HCT116 (cell line): ENCODE measurements around the gene PRKCH. TPM values are rescaled to one million over a fixed set of nuclear protein-coding genes. Genes with fewer than 3 reads are reported as not detected.

Experiments used
- ATAC-seq: fragments of 200-7000 bp; cut with Tn5 transposase; 2 replicates; pipeline ENCODE4 v1.9.1; 2020; ENCODE audit warnings: mild to moderate bottlenecking, moderate library complexity
- BruUV-seq: library from RNA; stranded (reverse); fragments of 400-500 nt; replicated peaks from 2 replicates; lab custom pipeline; 2021; lab: Mats Ljungman, UMichigan
- CTCF ChIA-PET: fragments of 300-600 bp; sonication (Branson Sonifier 250); formaldehyde crosslinking; loops from one replicate; lab custom pipeline; 2021; ENCODE audit warnings: antibody characterized with exemption; lab: Charles Lee
- POLR2A ChIA-PET: fragments of 300-600, 350-600 bp; sonication (Branson Sonifier 250); formaldehyde crosslinking; loops from one replicate; lab custom pipeline; 2021; ENCODE audit warnings: antibody characterized with exemption; lab: Charles Lee
- RAD21 ChIA-PET, 2 experiments: fragments of 300-600 bp; sonication (Branson Sonifier 250); formaldehyde crosslinking; loops; one replicate each; lab custom pipeline; 2023; ENCODE audit warnings: low total read pairs in 2 of 2; ENCODE audit not compliant: uncharacterized antibody in 2 of 2, unreplicated experiment in 2 of 2, low non-redundant PET in 1 of 2; lab: Charles Lee
- DNase-seq: peaks from one replicate; pipeline ENCODE4 v3.0.0-alpha.2; 2010; ENCODE audit warnings: low read depth, low spot score
- H2AFZ ChIP-seq: fragments of 200-600 bp; shearing (Covaris generic), sonication (generic); 2 replicates; pipeline ENCODE4 v1.6.1; 2017; ENCODE audit warnings: low read depth, mixed run types, mixed read lengths, antibody characterized with exemption, low read length; ENCODE audit not compliant: poor library complexity, severe bottlenecking
- H3K27ac ChIP-seq: 2 replicates; pipeline ENCODE4 v1.5.1; 2012; ENCODE audit warnings: low read depth, low read length
- H3K27me3 ChIP-seq: fragments of 200-600 bp; sonication (generic); 2 replicates; pipeline ENCODE4 v1.6.1; 2016; ENCODE audit warnings: mixed run types, low read length, mixed read lengths; ENCODE audit not compliant: insufficient read depth
- H3K36me3 ChIP-seq, 2 experiments: fragments of 200-500 bp in 1 of 2; fragments of 200-600 bp in 1 of 2; sonication (Bioruptor generic) in 1 of 2; sonication (generic) in 1 of 2; 2 replicates each; pipeline versions ENCODE4 v1.5.1 to v1.6.1; 2014 to 2016; ENCODE audit warnings: low read length in 2 of 2, inconsistent platforms in 1 of 2, mixed read lengths in 1 of 2, mixed run types in 1 of 2; ENCODE audit not compliant: insufficient read depth in 2 of 2, control insufficient read depth in 1 of 2
- H3K4me1 ChIP-seq, 2 experiments: fragments of 200-600 bp in 1 of 2; sonication (generic) in 1 of 2; 2 replicates each; pipeline versions ENCODE4 v1.5.1 to v1.6.1; 2012 to 2017; ENCODE audit warnings: low read length in 2 of 2, inconsistent platforms in 1 of 2, mild to moderate bottlenecking in 1 of 2, mixed read lengths in 1 of 2, mixed run types in 1 of 2, moderate library complexity in 1 of 2; ENCODE audit not compliant: insufficient read depth in 2 of 2, control insufficient read depth in 1 of 2
- H3K4me2 ChIP-seq: fragments of 200-600 bp; sonication (generic); 2 replicates; pipeline ENCODE4 v1.6.1; 2017; ENCODE audit warnings: mixed run types, low read length, mixed read lengths
- H3K4me3 ChIP-seq, 2 experiments: fragments of 200-600 bp in 1 of 2; sonication (generic) in 1 of 2; replicated peaks in 1 of 2; 2 replicates each; pipeline ENCODE4 v1.5.1; 2011 to 2016; ENCODE audit warnings: low read length in 2 of 2, control low read depth in 1 of 2, low read depth in 1 of 2, mild to moderate bottlenecking in 1 of 2, mixed read lengths in 1 of 2, mixed run types in 1 of 2
- H3K79me2 ChIP-seq: fragments of 200-600 bp; sonication (generic); 2 replicates; pipeline ENCODE4 v1.6.1; 2017; ENCODE audit warnings: mild to moderate bottlenecking, mixed run types, low read length, moderate library complexity, mixed read lengths; ENCODE audit not compliant: insufficient read depth
- H3K9ac ChIP-seq: fragments of 200-600 bp; sonication (generic); 2 replicates; pipeline ENCODE4 v1.6.1; 2016; ENCODE audit warnings: low read length, mixed read lengths
- H3K9me2 ChIP-seq: fragments of 200-600 bp; sonication (generic), shearing (Covaris generic); 2 replicates; pipeline ENCODE4 v1.6.1; 2017; ENCODE audit warnings: mixed run types, mild to moderate bottlenecking, moderate library complexity; ENCODE audit not compliant: insufficient read depth
- H3K9me3 ChIP-seq, 2 experiments: fragments of 200-500 bp in 1 of 2; fragments of 200-600 bp in 1 of 2; sonication (Bioruptor generic) in 1 of 2; sonication (generic) in 1 of 2; 2 replicates each; pipeline ENCODE4 v1.6.1; 2014 to 2017; ENCODE audit warnings: low read length in 2 of 2, mixed read lengths in 2 of 2, inconsistent platforms in 1 of 2, low read depth in 1 of 2, mild to moderate bottlenecking in 1 of 2, mixed run types in 1 of 2, moderate library complexity in 1 of 2; ENCODE audit not compliant: control insufficient read depth in 1 of 2, insufficient read depth in 1 of 2
- H4K20me1 ChIP-seq: fragments of 200-600 bp; sonication (generic), shearing (Covaris generic); 2 replicates; pipeline ENCODE4 v1.6.1; 2017; ENCODE audit warnings: mixed run types, mild to moderate bottlenecking, moderate library complexity; ENCODE audit not compliant: insufficient read depth
- ATF3 ChIP-seq: IDR thresholded peaks from 2 replicates; pipeline ENCODE4 v1.6.1; 2012
- CTCF ChIP-seq, 3 experiments: fragments of 200-600 bp in 1 of 3; sonication (generic) in 1 of 3; IDR thresholded peaks in 2 of 3; conservative IDR thresholded peaks in 1 of 3; 2 replicates each; pipeline ENCODE4 v1.5.1; 2012 to 2017; ENCODE audit warnings: low read depth in 2 of 3, low read length in 2 of 3, antibody characterized with exemption in 1 of 3, borderline replicate concordance in 1 of 3, control low read depth in 1 of 3, mild to moderate bottlenecking in 1 of 3, mixed read lengths in 1 of 3, mixed run types in 1 of 3, moderate library complexity in 1 of 3; ENCODE audit not compliant: insufficient read depth in 1 of 3
- EZH2 ChIP-seq: fragments of 200-600 bp; sonication (generic); IDR thresholded peaks from 2 replicates; pipeline ENCODE4 v1.6.1; 2017; ENCODE audit warnings: antibody characterized with exemption, mixed run types
- EZH2phosphoT487 ChIP-seq: fragments of 200-600 bp; IDR thresholded peaks from 2 replicates; pipeline ENCODE4 v1.6.1; 2018; ENCODE audit warnings: antibody characterized with exemption, borderline replicate concordance
- FOSL1 ChIP-seq: IDR thresholded peaks from 2 replicates; pipeline ENCODE4 v1.6.1; 2012; ENCODE audit warnings: low read depth
- POLR2A ChIP-seq: IDR thresholded peaks from 2 replicates; pipeline ENCODE4 v1.7.0; 2011; ENCODE audit warnings: borderline replicate concordance; ENCODE audit not compliant: insufficient read depth, insufficient read length; ENCODE audit errors: extremely low read depth
- RAD21 ChIP-seq: IDR thresholded peaks from 2 replicates; pipeline ENCODE4 v1.6.1; 2012; ENCODE audit warnings: low read depth, mild to moderate bottlenecking
- REST ChIP-seq: IDR thresholded peaks from 2 replicates; pipeline ENCODE4 v1.6.1; 2012; ENCODE audit warnings: low read depth
- SRF ChIP-seq: IDR thresholded peaks from 2 replicates; pipeline ENCODE4 v1.6.1; 2012; ENCODE audit warnings: low read depth
- YY1 ChIP-seq: IDR thresholded peaks from 2 replicates; pipeline ENCODE4 v1.6.1; 2011; ENCODE audit warnings: low read length, low read depth, moderate library complexity, mild to moderate bottlenecking; ENCODE audit not compliant: insufficient replicate concordance; ENCODE audit errors: extremely low read depth
- intact Hi-C: fragments of 100-400 bp; cut with micrococcal nuclease; formaldehyde crosslinking; loops from 2 replicates; pipeline ENCODE4 v1.10.0; 2022
- total RNA-seq: library from RNA; stranded (reverse); gene quantifications from one replicate; pipeline ENCODE4 v1.2.1, GENCODE V29; 2021; ENCODE audit not compliant: unreplicated experiment
- TF ChIP-seq, protein P1 (sequence below): IDR thresholded peaks from 2 replicates; pipeline ENCODE4 v1.6.1; 2011; ENCODE audit warnings: mild to moderate bottlenecking, low read length, moderate library complexity; ENCODE audit not compliant: insufficient replicate concordance; ENCODE audit errors: extremely low read depth

PRKCH gene
- total RNA-seq, 1 experiment from 2014 or later = 16.6 TPM

- TF ChIP-seq REST = no peak
- no peak for TF ChIP-seq SRF
- TF ChIP-seq POLR2A = no peak
- TF ChIP-seq, protein P1, sequence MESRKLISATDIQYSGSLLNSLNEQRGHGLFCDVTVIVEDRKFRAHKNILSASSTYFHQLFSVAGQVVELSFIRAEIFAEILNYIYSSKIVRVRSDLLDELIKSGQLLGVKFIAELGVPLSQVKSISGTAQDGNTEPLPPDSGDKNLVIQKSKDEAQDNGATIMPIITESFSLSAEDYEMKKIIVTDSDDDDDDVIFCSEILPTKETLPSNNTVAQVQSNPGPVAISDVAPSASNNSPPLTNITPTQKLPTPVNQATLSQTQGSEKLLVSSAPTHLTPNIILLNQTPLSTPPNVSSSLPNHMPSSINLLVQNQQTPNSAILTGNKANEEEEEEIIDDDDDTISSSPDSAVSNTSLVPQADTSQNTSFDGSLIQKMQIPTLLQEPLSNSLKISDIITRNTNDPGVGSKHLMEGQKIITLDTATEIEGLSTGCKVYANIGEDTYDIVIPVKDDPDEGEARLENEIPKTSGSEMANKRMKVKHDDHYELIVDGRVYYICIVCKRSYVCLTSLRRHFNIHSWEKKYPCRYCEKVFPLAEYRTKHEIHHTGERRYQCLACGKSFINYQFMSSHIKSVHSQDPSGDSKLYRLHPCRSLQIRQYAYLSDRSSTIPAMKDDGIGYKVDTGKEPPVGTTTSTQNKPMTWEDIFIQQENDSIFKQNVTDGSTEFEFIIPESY = no peak
- no peak for TF ChIP-seq RAD21
Measured at GRCh38 chr14:61430066-61430757, 108.8 kb downstream of the PRKCH start (continued).

- no peak for DNase-seq
- Histone ChIP-seq H3K36me3 (no peaks in the 10 kb centered on the region), H3K27ac (no peak overlapping the region), H3K4me2 (no peak overlapping the region), H3K27me3 (no peaks in the 10 kb centered on the region), H3K9me2 (no peaks in the 10 kb centered on the region), H3K9ac (no peak overlapping the region), H3K4me1 (peaks cover 5 to 6% of the 10 kb centered on the region in 2 experiments; a peak in 3 of 4 replicates), H4K20me1 (no peaks in the 10 kb centered on the region), H3K9me3 (no peaks in the 10 kb centered on the region), H3K79me2 (no peaks in the 10 kb centered on the region), H2AFZ (no peak overlapping the region), H3K4me3 (no peak overlapping the region)
- RAD21 ChIA-PET = interaction anchor here in 1 of 2 experiments (0.7 kb wide), 1 partner anchor 75 kb away, joined by 3 read pairs; no protein-coding TSS in a partner anchor
- POLR2A ChIA-PET = interaction anchor here (0.8 kb wide), 1 partner anchor 12 kb away, joined by 3 read pairs; no protein-coding TSS in a partner anchor
- CTCF ChIA-PET = no interaction called here
- intact Hi-C loops = no loop called here
- BruUV-seq = no TSS peak
- no peak for ATAC-seq
- TF ChIP-seq YY1 (no peak), EZH2 (no peak), POLR2A (no peak), EZH2phosphoT487 (no peak), CTCF (IDR thresholded peaks at IDR 0.05 in 2 of 3, conservative IDR thresholded peaks at IDR 0.05 in 1 of 3; ENCODE audit: borderline replicate concordance in 1 of 3, insufficient read depth in 1 of 3, low read depth in 2 of 3, low read length in 2 of 3) (no peak), REST (no peak), ATF3 (no peak), FOSL1 (no peak)
Measured at GRCh38 chr14:61433169-61433568, 111.8 kb downstream of the PRKCH start.
